GM12874 (cell line): ENCODE results near the gene TRAPPC5.

Experiments
- TF ChIP-seq, protein P1 (sequence below): IDR thresholded peaks from 2 replicates; pipeline ENCODE4 v1.5.1; 2011; ENCODE audit warnings: low read depth, mild to moderate bottlenecking, control low read depth, low read length, moderate library complexity; ENCODE audit not compliant: insufficient read depth

The TRAPPC5 gene

DNA sequence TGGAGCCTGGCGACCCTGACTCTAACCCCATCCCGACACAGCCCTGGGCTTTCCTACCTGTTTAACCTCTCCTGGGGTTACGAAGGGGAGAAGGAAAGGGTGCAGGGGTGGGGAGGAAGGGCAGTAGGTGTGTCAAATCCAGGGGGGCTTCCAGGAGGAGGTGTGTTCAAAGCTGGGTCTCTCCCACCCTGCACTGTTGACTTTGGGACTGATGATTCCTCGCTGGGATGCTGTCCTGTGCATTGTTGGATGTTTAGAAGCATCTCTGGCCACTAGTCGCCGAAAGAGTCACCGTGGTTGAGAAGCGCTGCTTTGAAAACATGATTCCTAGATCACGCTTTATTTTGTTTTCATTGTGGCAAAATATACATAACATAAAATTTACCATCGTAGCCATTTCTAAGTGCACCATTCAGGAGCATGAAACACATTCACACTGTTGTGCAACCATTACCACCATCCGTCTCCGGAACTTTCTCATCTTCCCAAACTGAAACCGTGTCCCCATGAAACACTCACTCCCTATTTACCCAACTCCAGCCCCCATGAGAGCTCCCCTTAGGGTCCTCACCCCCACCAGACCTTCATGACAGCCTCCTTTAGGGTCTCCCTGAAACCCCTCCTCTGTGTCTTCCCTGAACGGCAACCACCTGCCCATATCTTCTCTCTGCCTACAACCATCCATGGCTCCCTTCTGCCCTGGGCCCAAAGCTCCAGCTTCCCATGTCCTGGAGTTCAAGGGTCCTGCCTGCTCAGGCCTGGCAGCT, 25.7 kb downstream of the TRAPPC5 start:
- TF ChIP-seq, protein P1, sequence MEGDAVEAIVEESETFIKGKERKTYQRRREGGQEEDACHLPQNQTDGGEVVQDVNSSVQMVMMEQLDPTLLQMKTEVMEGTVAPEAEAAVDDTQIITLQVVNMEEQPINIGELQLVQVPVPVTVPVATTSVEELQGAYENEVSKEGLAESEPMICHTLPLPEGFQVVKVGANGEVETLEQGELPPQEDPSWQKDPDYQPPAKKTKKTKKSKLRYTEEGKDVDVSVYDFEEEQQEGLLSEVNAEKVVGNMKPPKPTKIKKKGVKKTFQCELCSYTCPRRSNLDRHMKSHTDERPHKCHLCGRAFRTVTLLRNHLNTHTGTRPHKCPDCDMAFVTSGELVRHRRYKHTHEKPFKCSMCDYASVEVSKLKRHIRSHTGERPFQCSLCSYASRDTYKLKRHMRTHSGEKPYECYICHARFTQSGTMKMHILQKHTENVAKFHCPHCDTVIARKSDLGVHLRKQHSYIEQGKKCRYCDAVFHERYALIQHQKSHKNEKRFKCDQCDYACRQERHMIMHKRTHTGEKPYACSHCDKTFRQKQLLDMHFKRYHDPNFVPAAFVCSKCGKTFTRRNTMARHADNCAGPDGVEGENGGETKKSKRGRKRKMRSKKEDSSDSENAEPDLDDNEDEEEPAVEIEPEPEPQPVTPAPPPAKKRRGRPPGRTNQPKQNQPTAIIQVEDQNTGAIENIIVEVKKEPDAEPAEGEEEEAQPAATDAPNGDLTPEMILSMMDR, result no peak

DNA sequence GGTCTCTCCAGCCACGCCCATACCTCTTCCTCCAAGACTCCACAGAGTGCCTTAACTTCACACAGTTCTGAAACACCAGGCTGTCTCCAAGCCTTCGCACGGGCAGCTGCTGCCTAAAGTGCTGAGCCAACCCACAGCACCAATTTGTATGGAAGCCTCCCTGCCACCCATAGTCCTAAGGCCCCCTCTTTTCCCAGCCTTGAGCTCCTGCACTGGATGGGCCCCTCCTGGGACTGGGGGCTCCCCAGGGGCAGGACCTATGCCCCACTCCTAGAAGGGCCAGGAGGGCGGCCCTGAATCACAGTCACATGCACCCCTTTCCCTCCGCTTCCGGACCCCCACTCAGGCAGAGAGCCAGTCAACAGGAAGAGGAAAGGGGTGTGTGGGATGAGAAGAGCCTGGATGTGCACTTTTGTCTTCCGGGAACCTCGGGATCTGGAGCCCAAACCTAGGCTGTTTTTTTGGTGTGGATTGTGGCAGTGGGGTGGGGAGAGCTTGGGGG, 26.4 kb downstream of the TRAPPC5 start:
- TF ChIP-seq, protein P1, result no peak

DNA sequence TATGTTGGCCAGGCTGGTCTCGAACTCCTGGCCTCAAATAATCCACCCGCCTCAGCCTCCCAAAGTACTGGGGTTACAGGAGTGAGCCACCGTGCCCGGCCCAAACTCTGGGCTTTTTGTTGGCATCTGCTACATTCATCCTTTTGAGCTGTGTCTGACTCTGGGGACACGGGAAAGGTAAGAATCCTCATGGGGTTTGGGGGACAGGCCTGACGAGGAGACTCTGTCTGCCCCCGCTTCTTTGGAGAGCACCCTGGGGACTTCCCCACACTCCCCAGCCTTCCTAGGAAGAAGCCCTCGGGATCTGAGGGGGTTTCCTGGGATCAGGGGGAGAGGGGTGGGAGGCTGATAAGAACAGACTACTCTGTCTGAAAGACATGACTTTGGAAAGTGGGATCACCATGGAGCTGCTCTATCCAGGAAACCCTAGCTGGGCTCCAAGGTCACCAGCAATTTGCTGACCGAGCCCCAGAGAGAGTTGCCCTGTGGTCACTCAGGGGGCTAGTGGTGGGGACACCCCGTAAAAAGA, 29.4 kb downstream of the TRAPPC5 start:
- TF ChIP-seq, protein P1, result no peak

DNA sequence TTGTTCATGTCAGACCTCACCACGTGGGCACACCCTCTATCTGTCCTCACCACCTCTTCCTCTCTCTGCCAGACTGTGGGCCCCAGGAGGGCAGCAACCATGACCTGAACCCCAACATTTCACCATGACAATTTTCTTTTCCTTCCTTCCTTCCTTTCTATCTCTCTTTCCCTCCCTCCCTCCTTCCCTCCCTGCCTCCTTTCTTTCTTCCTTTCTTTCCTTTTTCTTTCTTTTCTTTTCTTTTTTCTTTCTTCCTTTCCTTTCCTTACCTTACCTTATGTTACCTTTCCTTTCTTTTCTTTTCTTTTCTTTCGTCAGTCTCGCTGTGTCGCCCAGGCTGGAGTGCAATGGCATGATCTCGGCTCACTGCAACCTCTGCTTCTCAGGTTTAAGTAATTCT, 30.0 kb downstream of the TRAPPC5 start:
- TF ChIP-seq, protein P1, result no peak

DNA sequence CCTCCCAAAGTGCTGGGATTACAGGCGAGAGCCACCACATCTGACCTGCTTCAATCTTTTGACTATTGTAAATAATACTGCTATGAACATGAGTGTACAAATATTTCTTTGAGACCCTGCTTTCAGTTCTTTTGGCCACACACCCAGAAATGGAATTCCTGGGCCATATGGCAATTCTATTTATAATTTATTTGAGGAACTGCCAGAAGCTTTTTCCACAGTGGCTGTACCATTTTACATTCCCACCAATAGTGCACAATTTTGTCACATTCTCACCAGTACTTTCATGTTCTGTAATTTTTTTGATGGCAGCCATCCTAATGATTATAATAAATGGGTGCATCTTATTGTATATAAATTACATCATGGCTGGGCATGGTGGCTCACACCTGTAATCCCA, 35.0 kb downstream of the TRAPPC5 start:
- TF ChIP-seq, protein P1, result no peak

DNA sequence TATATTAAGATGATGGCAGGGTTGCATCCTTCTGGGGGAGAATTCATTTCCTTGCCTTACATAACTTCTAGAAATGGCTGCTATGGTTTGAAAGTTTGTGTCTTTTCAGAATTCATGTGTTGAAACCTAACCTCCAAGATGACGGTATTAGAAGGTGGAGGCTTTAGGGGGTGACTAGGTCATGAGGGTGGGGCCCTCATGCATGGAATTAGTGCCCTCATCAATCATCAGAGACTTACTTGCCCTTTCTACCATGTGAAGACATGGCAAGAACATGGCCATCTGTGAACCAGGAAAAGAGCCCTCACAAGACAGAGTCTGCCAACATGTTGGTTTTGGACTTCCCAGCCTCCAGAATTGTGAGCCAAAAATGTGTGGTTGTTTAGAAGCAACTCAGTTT, 36.1 kb downstream of the TRAPPC5 start:
- TF ChIP-seq, protein P1, result no peak

DNA sequence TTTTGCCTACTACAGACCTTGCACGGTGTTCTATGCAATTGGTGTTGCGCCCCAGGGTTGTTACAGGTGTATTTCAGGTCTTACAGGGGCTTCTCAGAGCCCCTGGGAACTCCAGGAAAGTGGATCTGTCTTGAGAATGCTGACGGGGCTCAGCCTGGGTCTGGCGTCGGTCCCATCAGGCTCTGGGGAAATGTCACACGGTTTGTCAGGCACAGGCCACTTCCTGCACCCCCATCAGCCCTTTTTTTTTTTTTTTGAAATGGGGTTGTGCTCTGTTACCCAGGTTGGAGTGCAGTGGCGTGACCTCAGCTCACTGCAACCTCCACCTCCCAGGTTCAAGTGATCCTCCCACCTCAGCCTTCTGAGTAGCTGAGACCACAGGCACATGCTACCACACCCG, 38.0 kb downstream of the TRAPPC5 start:
- TF ChIP-seq, protein P1, result no peak
